UCSD-AML1 (cell line): ENCODE measurements around the gene TBKBP1.
A peak's percentile ranks its signal among the peaks of the same experiment; 100 is the strongest.

Source experiments
- DNase-seq: peaks from one replicate; lab custom pipeline; 2025; ENCODE audit not compliant: unreplicated experiment; lab: John Stamatoyannopoulos, UW

The TBKBP1 gene

DNA sequence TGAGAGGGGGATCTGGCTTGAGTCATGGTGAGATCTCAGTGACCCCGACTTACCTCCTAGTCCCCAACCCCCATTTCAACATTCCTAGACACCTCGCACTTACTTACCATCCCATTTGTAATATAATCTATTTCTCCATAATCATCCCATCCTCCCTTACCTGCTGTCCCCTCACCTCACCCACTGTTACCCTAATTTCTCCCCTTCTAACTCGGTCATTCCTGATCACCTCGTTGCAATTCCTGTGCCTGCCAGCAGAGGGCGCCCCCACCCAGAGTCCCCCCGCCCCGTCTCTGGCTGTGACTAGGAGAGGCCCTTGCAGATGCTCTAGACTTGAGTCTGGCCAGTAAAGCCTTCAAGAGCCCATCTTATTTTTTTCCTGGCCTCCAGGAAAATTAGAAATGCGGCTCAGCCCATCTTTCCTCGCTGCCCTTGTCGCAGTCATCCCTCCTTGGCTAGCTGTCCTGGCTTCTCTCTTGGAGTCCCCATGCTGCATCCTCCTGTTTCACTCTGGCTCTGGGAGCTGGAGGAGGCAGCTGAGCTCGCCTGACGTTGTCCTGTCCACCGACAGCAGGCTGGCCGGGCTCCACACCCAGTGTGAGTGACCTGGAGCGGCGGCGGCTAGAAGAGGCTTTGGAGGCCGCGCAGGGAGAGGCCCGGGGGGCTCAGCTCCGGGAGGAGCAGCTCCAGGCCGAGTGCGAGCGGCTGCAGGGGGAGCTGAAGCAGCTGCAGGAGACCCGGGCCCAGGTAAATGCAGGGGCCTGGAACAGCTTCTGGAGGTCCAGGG is 5.0 kb downstream of the TBKBP1 start:
- peak; percentile 75 for DNase-seq

DNA sequence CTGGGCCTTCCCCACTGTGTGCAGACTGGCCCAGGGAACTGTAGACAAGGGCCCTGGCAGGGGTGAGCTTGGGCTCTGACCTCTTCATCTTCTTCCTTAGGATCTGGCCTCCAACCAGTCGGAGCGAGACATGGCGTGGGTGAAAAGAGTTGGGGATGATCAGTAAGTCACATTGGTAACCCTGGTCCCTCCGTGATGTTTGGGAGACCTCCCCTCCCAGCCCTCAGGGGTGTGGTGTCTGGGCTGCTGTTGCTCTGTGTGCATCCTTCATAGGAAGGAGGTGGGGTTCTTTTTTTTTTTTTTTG is 5.5 kb downstream of the TBKBP1 start:
- DNase-seq = no peak

DNA sequence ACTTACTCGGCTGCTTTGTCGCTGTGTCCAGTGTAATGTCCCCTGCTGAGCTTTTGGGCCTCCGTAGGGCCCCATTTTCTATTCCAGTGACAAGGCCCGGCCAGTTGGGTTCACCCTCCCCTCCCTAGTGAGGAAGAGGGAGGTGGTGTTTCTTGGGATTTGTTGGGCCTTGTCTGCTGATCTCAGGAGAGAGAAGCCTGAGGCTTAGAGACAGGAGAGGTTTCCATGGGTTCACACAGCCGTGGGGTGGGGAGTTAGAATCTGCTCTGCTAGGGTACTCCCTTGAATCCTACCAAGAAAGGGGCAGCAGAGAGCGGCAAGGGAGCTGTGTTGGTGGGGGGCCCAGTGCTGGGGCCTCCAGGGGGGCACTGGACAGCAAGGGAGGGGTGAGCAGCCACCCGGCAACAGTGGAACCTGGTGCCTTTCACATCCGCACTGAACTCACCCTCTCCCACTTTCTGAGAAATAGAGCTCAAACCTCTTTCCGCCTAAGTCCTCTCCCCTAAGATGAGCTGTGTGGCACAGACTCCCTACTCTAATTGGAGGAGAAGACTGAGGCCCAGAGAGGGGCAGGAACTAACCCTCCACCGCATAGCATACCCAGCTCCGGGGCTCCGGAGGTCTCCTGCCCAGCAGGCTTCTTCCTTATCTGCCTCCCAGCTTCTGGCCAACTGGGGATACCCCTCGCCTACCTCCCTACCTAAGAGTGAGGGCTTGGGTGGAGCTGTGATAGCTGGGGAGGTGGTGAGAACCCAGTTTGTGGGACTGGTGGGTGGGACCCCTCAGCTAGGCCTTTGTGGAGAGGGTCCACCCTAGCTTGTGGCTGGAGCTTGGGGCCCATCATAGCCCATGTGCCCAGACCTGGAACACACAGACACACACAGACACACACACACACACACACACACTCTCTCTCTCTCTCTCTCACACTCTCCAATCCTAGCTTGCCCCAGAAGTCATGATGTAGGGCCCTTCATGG is 6.8 kb downstream of the TBKBP1 start:
- no peak for DNase-seq

DNA sequence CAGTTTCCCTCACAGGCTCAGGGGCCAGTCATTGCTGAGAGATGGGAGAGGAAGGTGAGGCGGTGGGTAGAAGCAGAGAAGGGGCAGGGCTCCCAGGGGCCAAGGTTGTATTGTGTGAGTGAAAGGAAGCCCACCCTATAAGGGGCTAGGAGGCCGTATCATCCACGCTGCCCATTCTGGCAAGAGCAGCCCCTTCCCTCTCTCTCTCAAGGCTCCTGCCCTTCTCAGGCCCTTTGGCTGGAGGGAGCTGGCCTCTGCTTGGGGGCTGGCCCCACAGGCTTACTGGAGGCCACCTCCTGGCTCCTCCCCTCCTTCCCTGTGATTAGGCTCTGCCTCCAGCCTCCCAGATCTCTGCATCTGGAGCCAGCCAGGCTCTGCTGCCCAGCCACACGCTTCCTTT is 7.6 kb downstream of the TBKBP1 start:
- peak; percentile 58 for DNase-seq

- DNase-seq = no peak
These were observed 8.5 kb downstream of the TBKBP1 start for GRCh38 chr17:47702391-47702995.

GRCh38 chr17:47703191-47703591 is 9.2 kb downstream of the TBKBP1 start:
- peak; percentile 65 for DNase-seq

DNA sequence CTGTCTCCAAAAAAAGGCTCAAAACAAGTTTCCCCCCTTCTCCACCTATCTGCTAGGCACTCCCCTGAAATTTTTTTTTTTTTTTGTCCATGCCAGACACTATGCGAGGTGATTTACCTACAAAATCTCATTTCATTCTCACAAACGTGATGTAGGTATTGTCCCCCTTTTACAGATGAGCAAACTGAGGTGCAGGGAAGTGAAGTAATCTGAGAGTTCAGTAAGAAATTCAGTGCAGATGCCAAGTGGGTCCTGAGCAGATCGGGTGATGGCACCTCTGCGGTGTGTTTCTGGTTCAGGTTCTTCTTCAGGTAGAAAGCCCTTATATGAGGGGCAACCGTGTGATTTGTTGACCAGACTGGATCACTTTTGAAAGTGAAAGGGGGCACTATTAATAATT is 9.7 kb downstream of the TBKBP1 start:
- DNase-seq = no peak

- peak; percentile 72 for DNase-seq
These were observed 10.2 kb downstream of the TBKBP1 start for GRCh38 chr17:47704116-47704515.

- DNase-seq = no peak
These were observed 10.8 kb downstream of the TBKBP1 start for GRCh38 chr17:47704736-47705135.

DNA sequence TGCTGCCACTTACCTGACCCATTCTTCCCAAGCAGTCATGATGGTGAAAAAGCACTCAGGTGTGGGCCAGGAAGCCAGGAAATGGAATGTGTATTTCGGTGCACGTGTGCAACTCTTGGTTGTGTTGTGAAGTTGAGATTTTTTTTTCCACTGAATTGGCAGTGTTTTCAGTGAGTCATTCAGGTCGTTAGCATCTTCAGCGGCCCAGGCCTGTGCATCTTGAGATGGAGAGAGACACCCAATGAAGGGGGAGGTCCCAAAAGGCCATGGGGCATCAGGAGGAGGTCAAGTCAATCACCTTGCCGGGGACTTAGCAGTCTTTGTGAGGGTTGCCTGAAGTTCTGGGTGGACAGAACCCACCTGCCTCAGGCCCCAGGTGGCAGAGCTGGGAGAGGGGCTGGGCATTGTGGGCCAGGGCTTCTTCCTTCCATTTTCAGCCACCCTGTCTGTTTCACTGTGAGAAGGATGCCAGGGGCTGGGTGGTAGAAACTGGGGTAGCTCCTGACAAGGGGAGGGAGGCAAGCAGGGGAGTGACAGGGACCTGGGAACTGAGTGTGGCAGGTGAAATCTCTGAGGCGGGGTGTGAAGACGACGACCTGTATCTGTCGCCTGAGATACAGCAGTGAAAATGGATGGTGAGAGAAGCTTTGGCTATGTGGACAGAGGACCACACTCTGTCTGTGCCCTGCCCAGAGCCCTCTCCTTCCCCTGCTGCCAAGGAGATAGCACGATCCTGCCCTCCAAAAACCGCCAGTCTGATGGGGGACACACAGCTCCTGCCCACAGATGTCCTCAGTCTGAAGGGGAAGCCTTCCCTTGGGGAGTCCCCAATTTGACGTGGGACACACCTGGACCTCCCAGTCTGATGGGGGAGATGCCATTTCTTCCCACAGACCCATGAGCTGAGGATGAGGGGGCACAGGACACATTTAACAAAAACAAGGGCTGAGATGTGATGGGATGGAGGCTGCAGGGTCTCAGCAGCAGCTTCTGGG is 11.9 kb downstream of the TBKBP1 start:
- no peak for DNase-seq

DNA sequence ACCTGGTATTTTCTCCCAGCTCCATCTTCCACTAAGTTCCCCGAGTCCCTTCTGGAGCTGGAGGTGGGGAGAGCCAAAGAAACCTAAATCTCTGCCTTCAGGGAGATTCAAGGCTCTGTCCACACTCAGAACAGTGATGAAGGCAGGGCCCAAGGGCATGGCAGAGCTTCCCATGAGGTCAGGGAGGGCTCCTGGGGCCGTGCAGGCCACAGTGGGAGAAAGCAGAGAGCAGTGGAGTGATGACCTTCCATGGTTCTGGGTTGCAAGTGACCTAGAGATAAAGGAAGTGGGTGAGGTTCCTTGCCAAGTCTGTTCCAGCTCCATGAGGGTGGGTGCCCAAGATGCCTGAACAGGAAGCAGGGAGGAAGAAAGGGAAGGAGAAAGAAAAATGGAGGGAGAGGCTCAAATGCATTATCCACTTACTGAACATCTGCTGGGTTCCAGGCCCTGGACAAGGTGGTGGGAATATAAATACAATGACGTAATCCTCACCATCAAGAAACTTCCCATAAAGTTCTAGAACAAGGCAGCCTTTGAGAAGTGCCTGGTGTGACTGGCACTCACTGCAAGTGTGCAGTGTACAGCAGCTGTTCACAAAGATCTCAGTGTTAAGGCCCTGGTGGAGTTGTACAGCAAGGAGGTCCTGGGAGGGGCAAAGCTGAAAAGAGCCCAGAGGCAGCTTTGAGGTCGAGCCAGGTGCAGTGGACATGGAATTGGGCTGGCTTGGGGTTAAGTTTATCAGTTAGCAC is 13.3 kb downstream of the TBKBP1 start:
- no peak for DNase-seq

GRCh38 chr17:47707884-47708283 is 13.9 kb downstream of the TBKBP1 start:
- no peak for DNase-seq

DNA sequence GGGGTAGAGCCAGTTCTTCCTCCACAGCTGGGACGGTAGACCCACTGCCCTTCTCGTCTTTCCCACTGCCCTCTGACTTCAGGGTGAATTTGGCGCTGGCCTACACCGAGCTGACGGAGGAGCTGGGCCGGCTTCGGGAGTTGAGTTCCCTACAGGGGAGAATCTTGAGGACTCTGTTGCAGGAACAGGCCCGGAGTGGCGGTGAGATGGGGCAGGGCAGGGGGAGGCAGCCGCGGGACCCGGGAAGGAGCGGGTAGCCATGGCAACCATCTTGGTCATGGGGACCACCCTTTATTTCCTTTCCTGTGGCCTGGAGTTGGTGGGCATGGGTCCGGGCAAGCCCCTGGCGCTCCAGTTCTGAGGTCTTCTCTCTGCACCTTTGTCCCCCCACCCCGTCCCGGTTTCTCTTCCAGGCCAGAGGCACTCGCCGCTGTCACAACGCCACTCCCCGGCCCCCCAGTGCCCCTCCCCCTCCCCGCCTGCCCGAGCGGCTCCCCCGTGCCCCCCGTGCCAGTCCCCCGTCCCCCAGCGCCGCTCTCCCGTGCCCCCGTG is 14.4 kb downstream of the TBKBP1 start:
- no peak for DNase-seq

DNA sequence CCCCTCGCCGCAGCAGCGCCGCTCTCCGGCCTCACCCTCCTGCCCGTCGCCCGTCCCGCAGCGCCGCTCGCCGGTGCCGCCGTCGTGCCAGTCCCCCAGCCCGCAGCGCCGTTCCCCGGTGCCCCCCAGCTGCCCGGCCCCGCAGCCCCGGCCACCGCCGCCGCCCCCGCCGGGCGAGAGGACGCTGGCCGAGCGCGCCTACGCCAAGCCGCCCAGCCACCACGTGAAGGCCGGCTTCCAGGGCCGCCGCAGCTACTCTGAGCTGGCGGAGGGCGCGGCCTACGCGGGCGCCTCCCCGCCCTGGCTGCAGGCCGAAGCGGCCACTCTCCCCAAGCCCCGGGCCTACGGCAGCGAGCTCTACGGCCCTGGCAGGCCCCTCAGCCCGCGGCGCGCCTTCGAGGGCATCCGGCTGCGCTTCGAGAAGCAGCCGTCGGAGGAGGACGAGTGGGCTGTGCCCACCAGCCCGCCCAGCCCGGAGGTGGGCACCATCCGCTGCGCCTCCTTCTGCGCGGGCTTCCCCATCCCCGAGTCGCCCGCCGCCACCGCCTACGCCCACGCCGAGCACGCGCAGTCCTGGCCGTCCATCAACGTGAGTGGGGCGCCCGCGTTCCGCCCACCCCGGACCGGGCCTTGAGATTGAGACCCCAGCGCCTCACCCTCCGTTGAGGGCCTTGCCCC is 15.0 kb downstream of the TBKBP1 start:
- DNase-seq = no peak

GRCh38 chr17:47709594-47709993 is 15.6 kb downstream of the TBKBP1 start:
- DNase-seq = no peak

GRCh38 chr17:47711366-47712099 is 17.6 kb downstream of the TBKBP1 start:
- no peak for DNase-seq

DNA sequence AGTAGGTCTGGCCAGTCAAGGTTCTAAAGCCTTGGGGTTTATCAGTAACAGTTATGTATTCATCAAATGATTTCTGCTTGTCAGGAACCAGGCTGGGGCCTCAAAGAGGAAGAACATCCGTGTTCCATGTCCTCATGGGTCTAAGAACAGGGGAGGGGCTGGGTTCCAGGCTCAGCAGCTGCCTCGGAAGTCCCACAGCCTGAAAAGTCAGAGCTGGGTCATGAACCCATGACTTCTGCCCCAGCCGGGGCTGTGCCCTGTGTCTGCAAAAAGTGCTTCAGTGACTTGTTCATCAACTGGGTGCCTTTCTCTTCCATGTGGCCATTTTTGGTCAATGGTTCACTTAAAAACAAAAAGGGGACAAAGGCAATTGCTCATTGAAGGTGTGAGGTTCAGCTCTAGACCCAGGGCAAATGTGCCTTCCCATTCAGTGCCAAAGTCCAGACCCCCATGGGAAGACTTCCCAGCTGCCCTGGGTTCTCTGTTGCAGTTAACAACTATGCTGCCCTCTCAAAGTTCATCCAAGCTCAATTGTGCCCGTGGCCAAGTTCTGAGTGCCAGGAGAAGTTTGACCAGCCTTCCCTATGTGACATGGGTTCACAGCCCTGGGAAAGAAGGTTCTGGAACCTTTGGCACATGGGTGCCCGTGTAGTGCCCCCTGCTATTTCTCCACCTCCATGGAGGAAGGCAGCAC is 18.5 kb downstream of the TBKBP1 start:
- DNase-seq = peak; percentile 41
